ENCODE measurements around the gene HDHD5.

Gene HDHD5

GRCh38 chr22:17103351-17103750, 55.7 kb downstream of the HDHD5 start:
- H4K20me1 ChIP-seq (ENCODE audit: insufficient read depth), result no peaks in the 10 kb centered on the region
- no peak for TF ChIP-seq CTCF (conservative IDR thresholded peaks at IDR 0.05; ENCODE audit: low read depth, low read length)
- H3K4me1 ChIP-seq (ENCODE audit: low read depth, poor library complexity, severe bottlenecking), result no peaks in the 10 kb centered on the region
- no peak overlapping the region for H3K9ac ChIP-seq
- H3K36me3 ChIP-seq (ENCODE audit: insufficient read depth), result no peaks in the 10 kb centered on the region
- no peaks in the 10 kb centered on the region for H3K27me3 ChIP-seq (ENCODE audit: insufficient read depth, low read depth)
- H3K27ac ChIP-seq, result no peak overlapping the region
- H3K4me3 ChIP-seq (IDR thresholded peaks at IDR 0.05; ENCODE audit: insufficient read depth, low read depth, low read length), result no peak overlapping the region
- no peaks in the 10 kb centered on the region for H3K79me2 ChIP-seq (ENCODE audit: insufficient read depth, low read depth)
- no peak overlapping the region for H2AFZ ChIP-seq (ENCODE audit: low read depth)
- no peak overlapping the region for H3K4me2 ChIP-seq

GRCh38 chr22:17102297-17102667, 56.8 kb downstream of the HDHD5 start:
- no peaks in the 10 kb centered on the region for H3K27me3 ChIP-seq (ENCODE audit: insufficient read depth, low read depth)
- no peaks in the 10 kb centered on the region for H4K20me1 ChIP-seq (ENCODE audit: insufficient read depth)
- no peak overlapping the region for H3K27ac ChIP-seq
- no peaks in the 10 kb centered on the region for H3K79me2 ChIP-seq (ENCODE audit: insufficient read depth, low read depth)
- no peak overlapping the region for H3K9ac ChIP-seq
- no peak overlapping the region for H3K4me3 ChIP-seq (IDR thresholded peaks at IDR 0.05; ENCODE audit: insufficient read depth, low read depth, low read length)
- H3K4me1 ChIP-seq (ENCODE audit: low read depth, poor library complexity, severe bottlenecking), result no peaks in the 10 kb centered on the region
- TF ChIP-seq CTCF (conservative IDR thresholded peaks at IDR 0.05; ENCODE audit: low read depth, low read length), result no peak
- no peak overlapping the region for H2AFZ ChIP-seq (ENCODE audit: low read depth)
- H3K4me2 ChIP-seq, result no peak overlapping the region
- no peaks in the 10 kb centered on the region for H3K36me3 ChIP-seq (ENCODE audit: insufficient read depth)

- Histone ChIP-seq H3K27me3 (ENCODE audit: insufficient read depth, low read depth) (no peaks in the 10 kb centered on the region), H3K36me3 (ENCODE audit: insufficient read depth) (no peaks in the 10 kb centered on the region), H4K20me1 (ENCODE audit: insufficient read depth) (no peaks in the 10 kb centered on the region), H3K4me3 (IDR thresholded peaks at IDR 0.05; ENCODE audit: insufficient read depth, low read depth, low read length) (no peak overlapping the region), H3K9ac (no peak overlapping the region), H2AFZ (ENCODE audit: low read depth) (no peak overlapping the region), H3K4me1 (ENCODE audit: low read depth, poor library complexity, severe bottlenecking) (no peaks in the 10 kb centered on the region), H3K79me2 (ENCODE audit: insufficient read depth, low read depth) (no peaks in the 10 kb centered on the region), H3K27ac (no peak overlapping the region), H3K4me2 (no peak overlapping the region)
- TF ChIP-seq CTCF (conservative IDR thresholded peaks at IDR 0.05; ENCODE audit: low read depth, low read length), result no peak
These were observed 57.4 kb downstream of the HDHD5 start for GRCh38 chr22:17101475-17102296.

GRCh38 chr22:17100621-17101020, 58.5 kb downstream of the HDHD5 start:
- Histone ChIP-seq H3K4me2 (no peak overlapping the region), H3K36me3 (ENCODE audit: insufficient read depth) (no peaks in the 10 kb centered on the region), H3K27ac (no peak overlapping the region)

More at GRCh38 chr22:17100621-17101020, 58.5 kb downstream of the HDHD5 start:
- H3K79me2 ChIP-seq (ENCODE audit: insufficient read depth, low read depth), result no peaks in the 10 kb centered on the region
- H4K20me1 ChIP-seq (ENCODE audit: insufficient read depth), result no peaks in the 10 kb centered on the region
- no peak overlapping the region for H2AFZ ChIP-seq (ENCODE audit: low read depth)
- H3K4me3 ChIP-seq (IDR thresholded peaks at IDR 0.05; ENCODE audit: insufficient read depth, low read depth, low read length), result no peak overlapping the region
- no peak overlapping the region for H3K9ac ChIP-seq
- H3K27me3 ChIP-seq (ENCODE audit: insufficient read depth, low read depth), result no peaks in the 10 kb centered on the region
- no peaks in the 10 kb centered on the region for H3K4me1 ChIP-seq (ENCODE audit: low read depth, poor library complexity, severe bottlenecking)
- no peak for TF ChIP-seq CTCF (conservative IDR thresholded peaks at IDR 0.05; ENCODE audit: low read depth, low read length)

Data from KMS-11 (cell line).